SK-N-SH (cell line): ENCODE data around the gene PIP4K2B.

ENCODE experiments used
- CTCF ChIP-seq: fragments of 200-600 bp; sonication (generic); IDR thresholded peaks from 2 replicates; pipeline ENCODE4 v1.6.1; 2017; ENCODE audit warnings: antibody characterized with exemption, mild to moderate bottlenecking, moderate library complexity
- EP300 ChIP-seq, 2 experiments: IDR thresholded peaks; 2 replicates each; pipeline versions ENCODE4 v1.4.0 to v1.6.1; 2012; ENCODE audit warnings: borderline replicate concordance in 1 of 2, low read depth in 1 of 2, low read length in 1 of 2
- EZH2phosphoT487 ChIP-seq: fragments of 200-600 bp; sonication (generic); IDR thresholded peaks from 2 replicates; pipeline ENCODE4 v1.6.1; 2017; ENCODE audit warnings: low read depth, mixed run types, mild to moderate bottlenecking, antibody characterized with exemption, moderate library complexity, borderline replicate concordance
- MAX ChIP-seq: IDR thresholded peaks from 2 replicates; pipeline ENCODE4 v1.4.0; 2012; ENCODE audit warnings: low read depth
- POLR2AphosphoS5 ChIP-seq: IDR thresholded peaks from 2 replicates; pipeline ENCODE4 v1.6.1; 2012; ENCODE audit warnings: low read depth, low read length
- RAD21 ChIP-seq: IDR thresholded peaks from 2 replicates; pipeline ENCODE4 v1.6.1; 2012; ENCODE audit warnings: mild to moderate bottlenecking, low read length
- SIN3A ChIP-seq: IDR thresholded peaks from 2 replicates; pipeline ENCODE4 v1.6.1; 2012; ENCODE audit warnings: low read depth, mild to moderate bottlenecking, low read length, moderate library complexity, borderline replicate concordance
- TAF1 ChIP-seq: IDR thresholded peaks from 2 replicates; pipeline ENCODE4 v1.6.1; 2012; ENCODE audit warnings: low read depth, mild to moderate bottlenecking, low read length, moderate library complexity, borderline replicate concordance
- USF1 ChIP-seq: IDR thresholded peaks from 2 replicates; pipeline ENCODE4 v1.4.0; 2012; ENCODE audit warnings: low read depth, borderline replicate concordance
- YY1 ChIP-seq: IDR thresholded peaks from 2 replicates; pipeline ENCODE4 v1.4.0; 2012; ENCODE audit warnings: low read depth, mild to moderate bottlenecking

GRCh38 chr17:38797158-38797490, 2.2 kb downstream of the PIP4K2B start:
- no peak for TF ChIP-seq MAX
- TF ChIP-seq CTCF, result no peak
- TF ChIP-seq USF1, result no peak
- TF ChIP-seq POLR2AphosphoS5, result no peak
- TF ChIP-seq YY1, result no peak
- no peak for TF ChIP-seq RAD21
- TF ChIP-seq EZH2phosphoT487, result no peak
- TF ChIP-seq EP300 (IDR thresholded peaks at IDR 0.05; ENCODE audit: borderline replicate concordance in 1 of 2, low read depth in 1 of 2, low read length in 1 of 2), result no peak
- TF ChIP-seq SIN3A, result no peak
- no peak for TF ChIP-seq TAF1
